IMR-90 (cell line): ENCODE measurements around the gene MCRIP2.

Experiments used
- BHLHE40 ChIP-seq: fragments of 150-350 bp; IDR thresholded peaks from 2 replicates; pipeline ENCODE4 v1.6.1; 2016; ENCODE audit warnings: mild to moderate bottlenecking, low read depth, low read length
- CEBPB ChIP-seq: IDR thresholded peaks from 2 replicates; pipeline ENCODE4 v1.6.1; 2012; ENCODE audit warnings: low read depth, low read length, improper control_type of control experiment
- FOS ChIP-seq: fragments of 150-350 bp; IDR thresholded peaks from 2 replicates; pipeline ENCODE4 v1.6.1; 2016; ENCODE audit warnings: low read depth, low read length
- MAZ ChIP-seq: IDR thresholded peaks from 2 replicates; pipeline ENCODE4 v1.6.1; 2012; ENCODE audit warnings: low read depth, mild to moderate bottlenecking, low read length, improper control_type of control experiment, moderate library complexity, borderline replicate concordance
- POLR2A ChIP-seq: IDR thresholded peaks from 2 replicates; pipeline ENCODE4 v1.6.1; 2012; ENCODE audit warnings: mild to moderate bottlenecking, low read depth, low read length
- RAD21 ChIP-seq: IDR thresholded peaks from 2 replicates; pipeline ENCODE4 v1.6.1; 2012; ENCODE audit warnings: low read length, improper control_type of control experiment
- RCOR1 ChIP-seq: IDR thresholded peaks from 2 replicates; pipeline ENCODE4 v1.6.1; 2012; ENCODE audit warnings: mild to moderate bottlenecking, low read length, improper control_type of control experiment; ENCODE audit not compliant: insufficient replicate concordance
- RFX5 ChIP-seq: IDR thresholded peaks from 2 replicates; pipeline ENCODE4 v1.8.0; 2012; ENCODE audit warnings: low read depth, mild to moderate bottlenecking, low read length, moderate library complexity
- SMC3 ChIP-seq: fragments of 150-350 bp; IDR thresholded peaks from 2 replicates; pipeline ENCODE4 v1.6.1; 2016; ENCODE audit warnings: low read depth, mild to moderate bottlenecking, antibody characterized with exemption, low read length, moderate library complexity
- TF ChIP-seq, protein P1 (sequence below): conservative IDR thresholded peaks from 2 replicates; pipeline ENCODE4 v1.5.1; 2012; ENCODE audit warnings: mild to moderate bottlenecking, low read depth, low read length, improper control_type of control experiment
- TF ChIP-seq, protein P2 (sequence below): fragments of 150-350 bp; IDR thresholded peaks from 2 replicates; pipeline ENCODE4 v1.6.1; 2017; ENCODE audit warnings: mild to moderate bottlenecking, antibody characterized with exemption, low read length, low read depth
- TF ChIP-seq, protein P3 (sequence below): fragments of 150-350 bp; IDR thresholded peaks from 2 replicates; pipeline ENCODE4 v1.6.1; 2016; ENCODE audit warnings: low read depth, mild to moderate bottlenecking, low read length, moderate library complexity, borderline replicate concordance

- TF ChIP-seq, protein P1, sequence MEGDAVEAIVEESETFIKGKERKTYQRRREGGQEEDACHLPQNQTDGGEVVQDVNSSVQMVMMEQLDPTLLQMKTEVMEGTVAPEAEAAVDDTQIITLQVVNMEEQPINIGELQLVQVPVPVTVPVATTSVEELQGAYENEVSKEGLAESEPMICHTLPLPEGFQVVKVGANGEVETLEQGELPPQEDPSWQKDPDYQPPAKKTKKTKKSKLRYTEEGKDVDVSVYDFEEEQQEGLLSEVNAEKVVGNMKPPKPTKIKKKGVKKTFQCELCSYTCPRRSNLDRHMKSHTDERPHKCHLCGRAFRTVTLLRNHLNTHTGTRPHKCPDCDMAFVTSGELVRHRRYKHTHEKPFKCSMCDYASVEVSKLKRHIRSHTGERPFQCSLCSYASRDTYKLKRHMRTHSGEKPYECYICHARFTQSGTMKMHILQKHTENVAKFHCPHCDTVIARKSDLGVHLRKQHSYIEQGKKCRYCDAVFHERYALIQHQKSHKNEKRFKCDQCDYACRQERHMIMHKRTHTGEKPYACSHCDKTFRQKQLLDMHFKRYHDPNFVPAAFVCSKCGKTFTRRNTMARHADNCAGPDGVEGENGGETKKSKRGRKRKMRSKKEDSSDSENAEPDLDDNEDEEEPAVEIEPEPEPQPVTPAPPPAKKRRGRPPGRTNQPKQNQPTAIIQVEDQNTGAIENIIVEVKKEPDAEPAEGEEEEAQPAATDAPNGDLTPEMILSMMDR, result no peak
- TF ChIP-seq RFX5, result no peak
- TF ChIP-seq, protein P2, sequence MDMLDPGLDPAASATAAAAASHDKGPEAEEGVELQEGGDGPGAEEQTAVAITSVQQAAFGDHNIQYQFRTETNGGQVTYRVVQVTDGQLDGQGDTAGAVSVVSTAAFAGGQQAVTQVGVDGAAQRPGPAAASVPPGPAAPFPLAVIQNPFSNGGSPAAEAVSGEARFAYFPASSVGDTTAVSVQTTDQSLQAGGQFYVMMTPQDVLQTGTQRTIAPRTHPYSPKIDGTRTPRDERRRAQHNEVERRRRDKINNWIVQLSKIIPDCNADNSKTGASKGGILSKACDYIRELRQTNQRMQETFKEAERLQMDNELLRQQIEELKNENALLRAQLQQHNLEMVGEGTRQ, result no peak
- no peak for TF ChIP-seq POLR2A
- TF ChIP-seq MAZ, result no peak
- no peak for TF ChIP-seq RAD21
- TF ChIP-seq FOS, result no peak
- TF ChIP-seq SMC3, result no peak
- TF ChIP-seq BHLHE40, result no peak
- TF ChIP-seq CEBPB, result no peak
- TF ChIP-seq, protein P3, sequence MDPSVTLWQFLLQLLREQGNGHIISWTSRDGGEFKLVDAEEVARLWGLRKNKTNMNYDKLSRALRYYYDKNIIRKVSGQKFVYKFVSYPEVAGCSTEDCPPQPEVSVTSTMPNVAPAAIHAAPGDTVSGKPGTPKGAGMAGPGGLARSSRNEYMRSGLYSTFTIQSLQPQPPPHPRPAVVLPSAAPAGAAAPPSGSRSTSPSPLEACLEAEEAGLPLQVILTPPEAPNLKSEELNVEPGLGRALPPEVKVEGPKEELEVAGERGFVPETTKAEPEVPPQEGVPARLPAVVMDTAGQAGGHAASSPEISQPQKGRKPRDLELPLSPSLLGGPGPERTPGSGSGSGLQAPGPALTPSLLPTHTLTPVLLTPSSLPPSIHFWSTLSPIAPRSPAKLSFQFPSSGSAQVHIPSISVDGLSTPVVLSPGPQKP, result no peak
- TF ChIP-seq RCOR1, result no peak
Measured at GRCh38 chr16:629185-629832, 12.3 kb upstream of the MCRIP2 start.
